Chondrocyte (in vitro differentiated cells): ENCODE measurements around the gene ARGFX. TPM values are rescaled to one million over a fixed set of nuclear protein-coding genes. Genes with fewer than 3 reads are reported as not detected.
"Not testable (repeated sequence)": the region's sequence is repeated elsewhere in the genome, so short reads cannot be mapped to it uniquely, and the experiment has no call there.

Source experiments
- DNase-seq: peaks from one replicate; pipeline ENCODE4 v3.0.0; 2021; ENCODE audit warnings: mixed read lengths, low spot score
- H3K27ac Mint-ChIP-seq: one replicate; pipeline ENCODE4 v1.8.0; 2021; ENCODE audit warnings: mild to moderate bottlenecking, moderate library complexity, mixed read lengths; ENCODE audit not compliant: unreplicated experiment
- H3K27me3 Mint-ChIP-seq: 2 replicates; pipeline ENCODE4 v1.8.0; 2021; ENCODE audit warnings: low read depth, mixed read lengths
- H3K36me3 Mint-ChIP-seq: 2 replicates; pipeline ENCODE4 v1.8.0; 2021; ENCODE audit warnings: low read depth, mixed read lengths
- H3K4me1 Mint-ChIP-seq: 2 replicates; pipeline ENCODE4 v1.8.0; 2021; ENCODE audit warnings: low read depth, mild to moderate bottlenecking, mixed read lengths
- H3K4me3 Mint-ChIP-seq: one replicate; pipeline ENCODE4 v1.8.0; 2021; ENCODE audit warnings: mild to moderate bottlenecking, moderate library complexity, mixed read lengths; ENCODE audit not compliant: unreplicated experiment
- H3K9me3 Mint-ChIP-seq: 2 replicates; pipeline ENCODE4 v1.8.0; 2021; ENCODE audit warnings: low read depth, mixed read lengths
- total RNA-seq: library from RNA; stranded (reverse); gene quantifications from 3 replicates; pipeline ENCODE4 v1.2.1, GENCODE V29; 2021
- TF ChIP-seq, protein P1 (sequence below): fragments of 200-600 bp; sonication (generic); IDR thresholded peaks from 2 replicates; pipeline ENCODE4 v1.5.0; 2021; ENCODE audit warnings: antibody characterized with exemption, mild to moderate bottlenecking, moderate library complexity

ARGFX gene
- total RNA-seq, 1 donor from 2014 or later = not detected

GRCh38 chr3:121584418-121584817 is 16.7 kb downstream of the ARGFX start:
- Mint-ChIP-seq H3K4me1 (no peaks in the 10 kb centered on the region), H3K9me3 (no peaks in the 10 kb centered on the region), H3K27me3 (peaks cover 20% of the 10 kb centered on the region), H3K4me3 (no peak overlapping the region), H3K27ac (no peak overlapping the region), H3K36me3 (no peaks in the 10 kb centered on the region)
- TF ChIP-seq, protein P1, sequence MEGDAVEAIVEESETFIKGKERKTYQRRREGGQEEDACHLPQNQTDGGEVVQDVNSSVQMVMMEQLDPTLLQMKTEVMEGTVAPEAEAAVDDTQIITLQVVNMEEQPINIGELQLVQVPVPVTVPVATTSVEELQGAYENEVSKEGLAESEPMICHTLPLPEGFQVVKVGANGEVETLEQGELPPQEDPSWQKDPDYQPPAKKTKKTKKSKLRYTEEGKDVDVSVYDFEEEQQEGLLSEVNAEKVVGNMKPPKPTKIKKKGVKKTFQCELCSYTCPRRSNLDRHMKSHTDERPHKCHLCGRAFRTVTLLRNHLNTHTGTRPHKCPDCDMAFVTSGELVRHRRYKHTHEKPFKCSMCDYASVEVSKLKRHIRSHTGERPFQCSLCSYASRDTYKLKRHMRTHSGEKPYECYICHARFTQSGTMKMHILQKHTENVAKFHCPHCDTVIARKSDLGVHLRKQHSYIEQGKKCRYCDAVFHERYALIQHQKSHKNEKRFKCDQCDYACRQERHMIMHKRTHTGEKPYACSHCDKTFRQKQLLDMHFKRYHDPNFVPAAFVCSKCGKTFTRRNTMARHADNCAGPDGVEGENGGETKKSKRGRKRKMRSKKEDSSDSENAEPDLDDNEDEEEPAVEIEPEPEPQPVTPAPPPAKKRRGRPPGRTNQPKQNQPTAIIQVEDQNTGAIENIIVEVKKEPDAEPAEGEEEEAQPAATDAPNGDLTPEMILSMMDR = no peak
- DNase-seq = no peak

GRCh38 chr3:121592856-121593702 is 25.3 kb downstream of the ARGFX start, which contains the start of gene FBXO40:
Gene FBXO40, plus strand, starts transcription at chr3:121593379. Its CDS starts 27,197 bp downstream, at chr3:121620576.
- no peak for DNase-seq
- Mint-ChIP-seq H3K27ac (no peak within 1 kb of the TSS), H3K27me3 (peaks cover 17% of the 10 kb centered on the region), H3K36me3 (no peaks in the 10 kb centered on the region), H3K4me3 (no peak within 1 kb of the TSS), H3K9me3 (no peaks in the 10 kb centered on the region), H3K4me1 (no peaks in the 10 kb centered on the region)
- TF ChIP-seq, protein P1 = no peak

DNA sequence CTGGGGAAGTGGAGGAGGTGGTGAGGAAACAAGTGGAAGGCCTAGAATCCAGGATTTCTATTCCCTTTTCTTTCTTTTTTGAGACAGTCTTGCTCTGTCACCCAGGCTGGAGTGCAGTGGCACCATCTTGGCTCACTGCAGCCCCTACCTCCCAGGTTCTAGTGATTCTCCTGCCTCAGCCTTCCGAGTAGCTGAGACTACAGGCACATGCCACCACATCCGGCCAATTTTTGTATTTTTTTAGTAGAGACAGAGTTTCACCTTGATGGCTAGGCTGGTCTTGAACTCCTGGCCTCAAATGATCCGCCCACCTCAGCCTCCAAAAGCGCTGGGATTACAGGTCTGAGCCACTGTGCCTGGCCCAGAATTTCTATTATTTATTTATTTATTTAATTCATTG is 26.1 kb downstream of the ARGFX start:
- H3K4me3 Mint-ChIP-seq, H3K9me3 Mint-ChIP-seq, H3K27ac Mint-ChIP-seq, H3K4me1 Mint-ChIP-seq, DNase-seq, H3K36me3 Mint-ChIP-seq: not testable (repeated sequence)
- H3K27me3 Mint-ChIP-seq = peaks cover 17% of the 10 kb centered on the region

DNA sequence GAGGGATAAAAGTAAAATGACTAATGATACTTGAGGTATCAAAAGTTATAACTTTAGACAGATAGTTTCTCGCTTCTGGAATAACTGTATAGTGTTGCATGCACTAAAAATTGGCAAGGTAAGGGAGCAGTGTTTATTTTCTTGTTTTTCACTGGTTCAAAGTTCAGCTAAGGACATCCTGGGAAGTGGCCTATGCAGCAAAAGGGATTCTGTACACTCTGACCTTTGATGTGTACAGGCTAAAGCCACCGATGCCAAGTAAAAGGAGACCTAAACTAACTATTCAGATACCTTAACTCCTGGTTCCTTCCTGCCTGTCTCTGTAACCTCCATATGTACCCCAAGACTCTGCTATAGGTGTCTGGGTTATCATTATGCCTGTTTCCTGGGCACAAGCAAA is 27.1 kb downstream of the ARGFX start:
- TF ChIP-seq, protein P1 = no peak
- no peak for DNase-seq
- Mint-ChIP-seq H3K4me1 (no peaks in the 10 kb centered on the region), H3K27me3 (peaks cover 15% of the 10 kb centered on the region), H3K36me3 (no peaks in the 10 kb centered on the region), H3K4me3 (no peak overlapping the region), H3K27ac (no peak overlapping the region), H3K9me3 (no peaks in the 10 kb centered on the region)

DNA sequence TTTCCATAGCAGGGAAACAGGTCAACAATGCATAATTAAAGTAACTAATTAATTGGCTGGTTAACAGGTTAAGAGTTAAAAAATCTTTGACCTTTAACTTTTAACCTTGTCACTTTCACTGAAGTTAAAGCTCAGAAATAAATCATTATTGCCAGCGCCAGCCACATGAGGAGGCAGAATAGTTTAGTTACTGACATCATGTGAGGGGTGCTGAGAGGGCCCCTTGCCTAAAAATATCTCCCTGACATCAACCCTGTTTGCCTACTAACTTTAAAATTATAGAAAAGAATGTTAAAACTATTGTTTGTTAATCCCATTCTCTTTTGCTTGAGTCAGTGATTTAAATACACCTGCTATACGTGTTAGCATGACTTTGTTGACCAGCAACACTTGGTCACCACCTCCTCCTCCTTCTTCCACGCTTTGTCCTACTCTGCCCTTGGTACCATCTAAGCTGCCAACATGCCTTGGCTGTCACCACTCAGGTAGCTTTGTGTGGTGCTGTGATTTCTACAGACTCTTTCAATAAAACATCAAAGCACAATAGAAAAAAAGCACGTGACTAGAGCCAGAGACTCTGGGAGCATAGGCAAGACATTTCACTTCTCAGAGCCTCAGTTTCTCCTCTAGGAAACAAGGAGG is 28.1 kb downstream of the ARGFX start:
- H3K4me1 Mint-ChIP-seq = no peaks in the 10 kb centered on the region

More for the DNA sequence above, 28.1 kb downstream of the ARGFX start:
- no peak for DNase-seq
- H3K9me3 Mint-ChIP-seq = no peaks in the 10 kb centered on the region
- peaks cover 11% of the 10 kb centered on the region for H3K27me3 Mint-ChIP-seq
- no peaks in the 10 kb centered on the region for H3K36me3 Mint-ChIP-seq
- H3K27ac Mint-ChIP-seq = no peak overlapping the region
- TF ChIP-seq, protein P1 = no peak
- H3K4me3 Mint-ChIP-seq = no peak overlapping the region
